Neural progenitor cell (in vitro differentiated cells): Measurements from ENCODE around the gene CDK7. TPM values are rescaled to one million over a fixed set of nuclear protein-coding genes. Genes with fewer than 3 reads are reported as not detected.

ENCODE experiments used
- DNase-seq: peaks from one replicate; pipeline ENCODE4 v3.0.0-alpha.2; 2016; ENCODE audit warnings: low spot score
- H2AFZ ChIP-seq: fragments of 200-600 bp; sonication (generic); replicated peaks from 2 replicates; pipeline ENCODE4 v1.6.1; 2016; ENCODE audit warnings: antibody characterized with exemption
- H3F3A ChIP-seq: fragments of 200-600 bp; sonication (generic); 2 replicates; pipeline ENCODE4 v1.6.1; 2016; ENCODE audit warnings: antibody characterized with exemption, low read depth
- H3K27ac ChIP-seq: fragments of 200-600 bp; sonication (generic); 2 replicates; pipeline ENCODE4 v1.5.1; 2016; ENCODE audit warnings: mild to moderate bottlenecking
- H3K27me3 ChIP-seq: fragments of 200-600 bp; sonication (generic); 2 replicates; pipeline ENCODE4 v1.6.1; 2016; ENCODE audit warnings: mild to moderate bottlenecking, moderate library complexity
- H3K36me3 ChIP-seq: fragments of 200-600 bp; sonication (generic); 2 replicates; pipeline ENCODE4 v1.5.1; 2016
- H3K4me1 ChIP-seq: fragments of 200-600 bp; sonication (generic); 2 replicates; pipeline ENCODE4 v1.6.1; 2016; ENCODE audit warnings: mixed run types
- H3K4me2 ChIP-seq: fragments of 200-600 bp; sonication (generic); 2 replicates; pipeline ENCODE4 v1.6.1; 2016
- H3K4me3 ChIP-seq: fragments of 200-600 bp; sonication (generic); 2 replicates; pipeline ENCODE4 v1.5.1; 2016
- H3K79me2 ChIP-seq: fragments of 200-600 bp; sonication (generic); 2 replicates; pipeline ENCODE4 v1.6.1; 2016; ENCODE audit warnings: low read depth
- H3K9ac ChIP-seq: fragments of 200-600 bp; sonication (generic); 2 replicates; pipeline ENCODE4 v1.6.1; 2016
- H3K9me3 ChIP-seq: fragments of 200-600 bp; sonication (generic); 2 replicates; pipeline ENCODE4 v1.5.1; 2016; ENCODE audit warnings: low read depth
- H4K20me1 ChIP-seq: fragments of 200-600 bp; sonication (generic); 2 replicates; pipeline ENCODE4 v1.6.1; 2016; ENCODE audit warnings: low read depth
- H3K27ac Mint-ChIP-seq: 3 replicates; pipeline ENCODE4 v1.8.0; 2021; ENCODE audit warnings: mixed read lengths
- H3K27me3 Mint-ChIP-seq: 2 replicates; pipeline ENCODE4 v1.8.0; 2022; ENCODE audit warnings: low read depth, mild to moderate bottlenecking, inconsistent platforms, moderate library complexity, mixed read lengths; ENCODE audit not compliant: insufficient read depth
- H3K36me3 Mint-ChIP-seq: 3 replicates; pipeline ENCODE4 v1.8.0; 2021; ENCODE audit warnings: mixed read lengths
- H3K4me1 Mint-ChIP-seq: 3 replicates; pipeline ENCODE4 v1.8.0; 2021; ENCODE audit warnings: mixed read lengths
- H3K4me3 Mint-ChIP-seq: 3 replicates; pipeline ENCODE4 v1.8.0; 2021; ENCODE audit warnings: mild to moderate bottlenecking, moderate library complexity, mixed read lengths
- H3K9me3 Mint-ChIP-seq: 3 replicates; pipeline ENCODE4 v1.8.0; 2020; ENCODE audit warnings: mixed read lengths
- EZH2 ChIP-seq: fragments of 200-600 bp; sonication (generic); IDR thresholded peaks from 2 replicates; pipeline ENCODE4 v1.6.1; 2017; ENCODE audit warnings: antibody characterized with exemption, mild to moderate bottlenecking, moderate library complexity
- EZH2phosphoT487 ChIP-seq: fragments of 200-600 bp; sonication (generic); IDR thresholded peaks from 2 replicates; pipeline ENCODE4 v1.6.1; 2017; ENCODE audit warnings: antibody characterized with exemption
- total RNA-seq: library from RNA; depleted of rRNA; stranded (reverse); fragments of >200 nt; gene quantifications from 2 replicates; pipeline ENCODE4 v1.2.3, GENCODE V29; 2015; ENCODE audit warnings: low replicate concordance
- TF ChIP-seq, protein P1 (sequence below): fragments of 200-600 bp; sonication (generic); IDR thresholded peaks from 2 replicates; pipeline ENCODE4 v1.5.1; 2017; ENCODE audit warnings: antibody characterized with exemption, mild to moderate bottlenecking

The CDK7 gene
- total RNA-seq, 1 donor from 2014 or later: 57.3 TPM

DNA sequence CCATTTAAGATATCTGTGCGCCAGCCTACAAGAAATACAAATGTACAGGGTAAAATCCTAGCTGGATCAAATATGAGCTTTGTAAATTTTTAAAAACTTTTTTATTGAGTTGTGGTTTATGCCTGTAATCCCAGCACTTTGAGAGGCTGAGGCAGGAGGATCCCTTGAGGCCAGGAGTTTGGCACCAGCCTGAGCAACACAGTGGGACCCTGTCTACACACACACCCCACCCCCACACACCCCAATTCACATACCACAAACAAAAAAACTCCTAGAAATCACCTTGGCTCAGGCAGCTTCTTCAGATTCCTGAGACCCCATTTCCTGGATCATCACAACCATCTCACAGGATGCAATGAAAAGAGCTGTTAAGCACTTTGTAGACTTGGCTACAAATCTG lies 46.4 kb downstream of the CDK7 start:
- H3F3A ChIP-seq: peaks cover 12% of the 10 kb centered on the region
- no peak overlapping the region for H2AFZ ChIP-seq
- TF ChIP-seq EZH2phosphoT487 (no peak), EZH2 (no peak)
- TF ChIP-seq, protein P1, sequence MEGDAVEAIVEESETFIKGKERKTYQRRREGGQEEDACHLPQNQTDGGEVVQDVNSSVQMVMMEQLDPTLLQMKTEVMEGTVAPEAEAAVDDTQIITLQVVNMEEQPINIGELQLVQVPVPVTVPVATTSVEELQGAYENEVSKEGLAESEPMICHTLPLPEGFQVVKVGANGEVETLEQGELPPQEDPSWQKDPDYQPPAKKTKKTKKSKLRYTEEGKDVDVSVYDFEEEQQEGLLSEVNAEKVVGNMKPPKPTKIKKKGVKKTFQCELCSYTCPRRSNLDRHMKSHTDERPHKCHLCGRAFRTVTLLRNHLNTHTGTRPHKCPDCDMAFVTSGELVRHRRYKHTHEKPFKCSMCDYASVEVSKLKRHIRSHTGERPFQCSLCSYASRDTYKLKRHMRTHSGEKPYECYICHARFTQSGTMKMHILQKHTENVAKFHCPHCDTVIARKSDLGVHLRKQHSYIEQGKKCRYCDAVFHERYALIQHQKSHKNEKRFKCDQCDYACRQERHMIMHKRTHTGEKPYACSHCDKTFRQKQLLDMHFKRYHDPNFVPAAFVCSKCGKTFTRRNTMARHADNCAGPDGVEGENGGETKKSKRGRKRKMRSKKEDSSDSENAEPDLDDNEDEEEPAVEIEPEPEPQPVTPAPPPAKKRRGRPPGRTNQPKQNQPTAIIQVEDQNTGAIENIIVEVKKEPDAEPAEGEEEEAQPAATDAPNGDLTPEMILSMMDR: no peak
- DNase-seq: no peak
- H3K79me2 ChIP-seq: no peaks in the 10 kb centered on the region
- Mint-ChIP-seq H3K9me3 (no peaks in the 10 kb centered on the region), H3K36me3 (peaks cover 13% of the 10 kb centered on the region), H3K4me1 (peaks cover 14% of the 10 kb centered on the region), H3K27ac (no peak overlapping the region), H3K27me3 (peaks cover 2% of the 10 kb centered on the region), H3K4me3 (no peak overlapping the region)
- H3K4me2 ChIP-seq: no peak overlapping the region
- H3K27ac ChIP-seq: no peak overlapping the region
- no peaks in the 10 kb centered on the region for H3K36me3 ChIP-seq
- no peaks in the 10 kb centered on the region for H3K9me3 ChIP-seq
- no peaks in the 10 kb centered on the region for H3K27me3 ChIP-seq
- no peaks in the 10 kb centered on the region for H3K4me1 ChIP-seq
- no peak overlapping the region for H3K4me3 ChIP-seq
- no peaks in the 10 kb centered on the region for H4K20me1 ChIP-seq
- H3K9ac ChIP-seq: no peak overlapping the region

GRCh38 chr5:69284203-69284602 lies 49.5 kb downstream of the CDK7 start:
- peaks cover 17% of the 10 kb centered on the region for H3F3A ChIP-seq
- H3K36me3 ChIP-seq: no peaks in the 10 kb centered on the region
- H3K36me3 Mint-ChIP-seq: peaks cover 6% of the 10 kb centered on the region
- no peak overlapping the region for H3K4me2 ChIP-seq
- no peak for TF ChIP-seq EZH2
- TF ChIP-seq EZH2phosphoT487: no peak
- TF ChIP-seq, protein P1: no peak
- no peak overlapping the region for H3K9ac ChIP-seq
- no peak overlapping the region for H3K27ac ChIP-seq
- peaks cover 16% of the 10 kb centered on the region for H3K4me1 ChIP-seq
- no peak for DNase-seq
- H3K4me3 ChIP-seq: no peak overlapping the region
- peaks cover 37% of the 10 kb centered on the region for H3K4me1 Mint-ChIP-seq
- no peaks in the 10 kb centered on the region for H3K79me2 ChIP-seq
- no peak overlapping the region for H3K4me3 Mint-ChIP-seq
- peaks cover 2% of the 10 kb centered on the region for H3K27me3 Mint-ChIP-seq
- H3K27me3 ChIP-seq: no peaks in the 10 kb centered on the region
- no peaks in the 10 kb centered on the region for H4K20me1 ChIP-seq
- H3K9me3 ChIP-seq: no peaks in the 10 kb centered on the region
- H3K27ac Mint-ChIP-seq: no peak overlapping the region
- H2AFZ ChIP-seq: no peak overlapping the region
- H3K9me3 Mint-ChIP-seq: no peaks in the 10 kb centered on the region

- peak; percentile 34 for DNase-seq
- H3K27ac Mint-ChIP-seq: peak overlapping the region; percentile 42
- Histone ChIP-seq H2AFZ (no peak overlapping the region), H3K27ac (no peak overlapping the region), H4K20me1 (no peaks in the 10 kb centered on the region), H3K27me3 (no peaks in the 10 kb centered on the region), H3K4me1 (peaks cover 18% of the 10 kb centered on the region), H3K9ac (no peak overlapping the region), H3K36me3 (no peaks in the 10 kb centered on the region), H3K9me3 (no peaks in the 10 kb centered on the region), H3K79me2 (no peaks in the 10 kb centered on the region), H3F3A (peaks cover 17% of the 10 kb centered on the region), H3K4me3 (no peak overlapping the region), H3K4me2 (no peak overlapping the region)
- H3K27me3 Mint-ChIP-seq: no peaks in the 10 kb centered on the region
- H3K4me3 Mint-ChIP-seq: no peak overlapping the region
- no peaks in the 10 kb centered on the region for H3K9me3 Mint-ChIP-seq
- TF ChIP-seq, protein P1: no peak
- TF ChIP-seq EZH2phosphoT487 (no peak), EZH2 (no peak)
- H3K4me1 Mint-ChIP-seq: peaks cover 38% of the 10 kb centered on the region
- no peaks in the 10 kb centered on the region for H3K36me3 Mint-ChIP-seq
These were observed 50.9 kb downstream of the CDK7 start for GRCh38 chr5:69285448-69286116.
